ENCODE data around the gene CHD9NB.

Gene CHD9NB

GRCh38 chr16:53083119-53083518, 30.4 kb upstream of the CHD9NB start:
- peaks cover 8 to 64% (median 28%) of the 10 kb centered on the region in 4 donors for H3K4me1 ChIP-seq
- H3K9me3 ChIP-seq: no peaks in the 10 kb centered on the region
- no peak overlapping the region for H3K27ac ChIP-seq
- H3K27me3 ChIP-seq: no peaks in the 10 kb centered on the region
- no peak overlapping the region for H3K4me3 ChIP-seq
- no peaks in the 10 kb centered on the region for H3K36me3 ChIP-seq
- DNase-seq: no peak
- intact Hi-C loops (cut with DNase I; ENCODE audit: low total_unique reads): no loop called here
- no peak for TF ChIP-seq CTCF (IDR thresholded peaks at IDR 0.05)

- intact Hi-C loops (cut with DNase I; ENCODE audit: low total_unique reads): no loop called here
- DNase-seq: no peak
- no peaks in the 10 kb centered on the region for H3K27me3 ChIP-seq
- peaks cover 8 to 64% (median 28%) of the 10 kb centered on the region in 4 donors for H3K4me1 ChIP-seq
- H3K36me3 ChIP-seq: no peaks in the 10 kb centered on the region
- no peak overlapping the region for H3K4me3 ChIP-seq
- H3K9me3 ChIP-seq: no peaks in the 10 kb centered on the region
- TF ChIP-seq CTCF (IDR thresholded peaks at IDR 0.05): no peak
- H3K27ac ChIP-seq: no peak overlapping the region
These were observed 29.8 kb upstream of the CHD9NB start for GRCh38 chr16:53082509-53082908.

GRCh38 chr16:53081686-53082407, 29.1 kb upstream of the CHD9NB start:
- Histone ChIP-seq H3K9me3 (no peaks in the 10 kb centered on the region), H3K4me3 (no peak overlapping the region), H3K27me3 (no peaks in the 10 kb centered on the region), H3K36me3 (no peaks in the 10 kb centered on the region), H3K4me1 (peaks cover 8 to 64% (median 28%) of the 10 kb centered on the region in 4 donors), H3K27ac (peak overlapping the region in 1 of 2 donors; percentile 74)
- intact Hi-C loops (cut with DNase I; ENCODE audit: low total_unique reads): no loop called here
- TF ChIP-seq CTCF (IDR thresholded peaks at IDR 0.05): no peak
- no peak for DNase-seq

GRCh38 chr16:53081032-53081424, 28.3 kb upstream of the CHD9NB start:
- Histone ChIP-seq H3K27me3 (no peaks in the 10 kb centered on the region), H3K36me3 (no peaks in the 10 kb centered on the region), H3K27ac (peak overlapping the region; percentile 58 to 74), H3K4me1 (peaks cover 8 to 59% (median 26%) of the 10 kb centered on the region in 4 donors), H3K9me3 (no peaks in the 10 kb centered on the region), H3K4me3 (peak overlapping the region in 1 of 2 donors; percentile 6)
- intact Hi-C loops (cut with DNase I; ENCODE audit: low total_unique reads): no loop called here
- no peak for DNase-seq
- TF ChIP-seq CTCF (IDR thresholded peaks at IDR 0.05): no peak

GRCh38 chr16:53080345-53081031, 27.8 kb upstream of the CHD9NB start:
- peak; percentile 64 to 83 for DNase-seq
- intact Hi-C loops (cut with DNase I; ENCODE audit: low total_unique reads): no loop called here
- no peaks in the 10 kb centered on the region for H3K9me3 ChIP-seq

More at GRCh38 chr16:53080345-53081031, 27.8 kb upstream of the CHD9NB start:
- TF ChIP-seq CTCF (IDR thresholded peaks at IDR 0.05): no peak
- no peaks in the 10 kb centered on the region for H3K36me3 ChIP-seq
- H3K27me3 ChIP-seq: no peaks in the 10 kb centered on the region
- H3K4me1 ChIP-seq: peaks cover 8 to 54% (median 23%) of the 10 kb centered on the region in 4 donors
- peak overlapping the region in 1 of 2 donors; percentile 6 for H3K4me3 ChIP-seq
- H3K27ac ChIP-seq: peak overlapping the region; percentile 58 to 74
